Endothelial cell of umbilical vein (primary cell): Measurements from ENCODE around the gene TTYH2. TPM values are rescaled to one million over a fixed set of nuclear protein-coding genes. Genes with fewer than 3 reads are reported as not detected.

ENCODE experiments used
- BruUV-seq: library from RNA; stranded (reverse); fragments of 400-500 nt; replicated peaks from 2 replicates; lab custom pipeline; 2021; lab: Mats Ljungman, UMichigan
- CTCF ChIA-PET: fragments of 300-600, 350-600 bp; sonication (Branson Sonifier 250); formaldehyde crosslinking; loops from one replicate; lab custom pipeline; 2021; ENCODE audit warnings: antibody characterized with exemption, inconsistent platforms; lab: Charles Lee
- POLR2A ChIA-PET: fragments of 300-600, 350-600 bp; sonication (Branson Sonifier 250); formaldehyde crosslinking; loops from one replicate; lab custom pipeline; 2021; ENCODE audit warnings: antibody characterized with exemption, inconsistent platforms; lab: Charles Lee
- DNase-seq: peaks from one replicate; pipeline ENCODE4 v3.0.0-alpha.2; 2011; ENCODE audit warnings: low read depth, low spot score
- FAIRE-seq: peaks from 2 replicates; lab custom pipeline; 2011; peaks lifted over from hg19 to GRCh38; lab: Jason Lieb, UNC
- H2AFZ ChIP-seq: 2 replicates; pipeline ENCODE4 v1.6.0; 2012; ENCODE audit warnings: low read depth, low read length, control low read depth, inconsistent platforms
- H3K27ac ChIP-seq: 2 replicates; pipeline ENCODE4 v1.5.1; 2011; ENCODE audit warnings: low read depth, mild to moderate bottlenecking, control low read depth, low read length, moderate library complexity; ENCODE audit not compliant: insufficient read depth
- H3K27me3 ChIP-seq, 2 experiments: 2 replicates each; pipeline versions ENCODE4 v1.6.0 to v1.6.1; 2011; ENCODE audit warnings: low read length in 2 of 2, mixed read lengths in 1 of 2; ENCODE audit not compliant: control insufficient read depth in 2 of 2, insufficient read depth in 2 of 2
- H3K36me3 ChIP-seq, 2 experiments: 2 replicates in 1 of 2; 3 replicates in 1 of 2; pipeline ENCODE4 v1.5.1; 2011; ENCODE audit warnings: low read length in 2 of 2, mild to moderate bottlenecking in 1 of 2, moderate library complexity in 1 of 2; ENCODE audit not compliant: control insufficient read depth in 2 of 2, insufficient read depth in 2 of 2; ENCODE audit errors: extremely low read depth in 1 of 2
- H3K4me1 ChIP-seq: 3 replicates; pipeline ENCODE4 v1.5.1; 2011; ENCODE audit warnings: mild to moderate bottlenecking, low read length; ENCODE audit not compliant: control insufficient read depth, insufficient read depth; ENCODE audit errors: extremely low read depth
- H3K4me2 ChIP-seq: 2 replicates; pipeline ENCODE4 v1.6.1; 2011; ENCODE audit warnings: low read length, control low read depth, mixed read lengths; ENCODE audit not compliant: insufficient read depth
- H3K4me3 ChIP-seq, 3 experiments: fragments of 200-600 bp in 1 of 3; sonication (generic), shearing (Covaris generic) in 1 of 3; replicated peaks in 1 of 3; 2 replicates each; pipeline ENCODE4 v1.5.1; 2011 to 2016; ENCODE audit warnings: control low read depth in 3 of 3, low read length in 3 of 3, mild to moderate bottlenecking in 2 of 3, inconsistent platforms in 1 of 3, low read depth in 1 of 3, moderate library complexity in 1 of 3; ENCODE audit not compliant: insufficient read depth in 1 of 3
- H3K79me2 ChIP-seq: 2 replicates; pipeline ENCODE4 v1.6.0; 2012; ENCODE audit warnings: low read length, inconsistent platforms; ENCODE audit not compliant: control insufficient read depth, insufficient read depth
- H3K9ac ChIP-seq: replicated peaks from 2 replicates; pipeline ENCODE3; 2011; ENCODE audit warnings: low read length, control low read depth; ENCODE audit not compliant: insufficient read depth; ENCODE audit errors: extremely low read depth
- H3K9me1 ChIP-seq: replicated peaks from 3 replicates; pipeline ENCODE4 v1.6.0; 2011; ENCODE audit warnings: mild to moderate bottlenecking, low read length; ENCODE audit not compliant: control insufficient read depth, insufficient read depth; ENCODE audit errors: extremely low read depth
- H3K9me3 ChIP-seq: replicated peaks from 2 replicates; pipeline ENCODE4 v1.5.1; 2012; ENCODE audit warnings: low read length, inconsistent platforms; ENCODE audit not compliant: control insufficient read depth, insufficient read depth
- H4K20me1 ChIP-seq: replicated peaks from 2 replicates; pipeline ENCODE3; 2011; ENCODE audit warnings: mild to moderate bottlenecking, low read length; ENCODE audit not compliant: control insufficient read depth, insufficient read depth; ENCODE audit errors: extremely low read depth
- EZH2 ChIP-seq: IDR thresholded peaks from 2 replicates; pipeline ENCODE4 v1.6.1; 2012; ENCODE audit warnings: borderline replicate concordance, low read depth, mild to moderate bottlenecking, moderate library complexity, low read length, inconsistent platforms; ENCODE audit not compliant: severe bottlenecking
- FOS ChIP-seq: IDR thresholded peaks from 2 replicates; pipeline ENCODE4 v1.6.1; 2011; ENCODE audit warnings: mild to moderate bottlenecking, low read length, moderate library complexity, borderline replicate concordance; ENCODE audit not compliant: insufficient read depth
- GATA2 ChIP-seq: IDR thresholded peaks from 2 replicates; pipeline ENCODE4 v1.7.0; 2011; ENCODE audit warnings: low read depth, mild to moderate bottlenecking, moderate library complexity, mixed read lengths, low read length; ENCODE audit not compliant: insufficient read length, insufficient read depth
- JUN ChIP-seq: IDR thresholded peaks from 2 replicates; pipeline ENCODE4 v1.6.1; 2011; ENCODE audit warnings: borderline replicate concordance, low read depth; ENCODE audit not compliant: insufficient read length, insufficient read depth
- MYC ChIP-seq: IDR thresholded peaks from one replicate; pipeline ENCODE4 v1.6.1; 2011; ENCODE audit warnings: mild to moderate bottlenecking, low read depth, low read length
- POLR2A ChIP-seq: IDR thresholded peaks from 2 replicates; pipeline ENCODE4 v1.6.1; 2012; ENCODE audit warnings: low read depth, mild to moderate bottlenecking, control low read depth, low read length
- POLR2AphosphoS5 ChIP-seq: IDR thresholded peaks from 2 replicates; pipeline ENCODE4 v1.6.1; 2012; ENCODE audit warnings: low read depth, mild to moderate bottlenecking, control low read depth, low read length, moderate library complexity; ENCODE audit not compliant: insufficient read depth
- dilution Hi-C: fragments of 300-500 bp; cut with MboI; formaldehyde crosslinking; loops from one replicate; pipeline ENCODE4 v1.15.0; 2019; ENCODE audit warnings: low sequenced_read_pairs; ENCODE audit not compliant: extremely low pct_ligation_motif_present
- intact Hi-C: fragments of 100-400 bp; cut with micrococcal nuclease; formaldehyde crosslinking; loops from one replicate; pipeline ENCODE4 v1.10.0; 2022
- polyA plus RNA-seq, 4 experiments: library from polyadenylated mRNA; depleted of rRNA in 3 of 4; stranded (reverse) in 3 of 4; unstranded in 1 of 4; fragments of >200 nt; gene quantifications; 2 replicates each; pipeline versions ENCODE4 v1.2.1 to v1.2.3, GENCODE V29; 2011 to 2012; ENCODE audit warnings: missing spikeins in 1 of 4
- total RNA-seq: library from RNA; stranded (reverse); gene quantifications from 2 replicates; pipeline ENCODE4 v1.2.3, GENCODE V29; 2021
- TF ChIP-seq, protein P1 (sequence below), 2 donors: IDR thresholded peaks; 1 replicate in 1 of 2; 2 replicates in 1 of 2; pipeline ENCODE4 v1.5.1; 2011; ENCODE audit warnings: low read length in 2 of 2, mild to moderate bottlenecking in 2 of 2, moderate library complexity in 2 of 2, control low read depth in 1 of 2, inconsistent platforms in 1 of 2, low read depth in 1 of 2; ENCODE audit not compliant: insufficient read depth in 1 of 2; ENCODE audit errors: extremely low read depth in 1 of 2
- TF ChIP-seq, protein P2 (sequence below): IDR thresholded peaks from 2 replicates; pipeline ENCODE4 v1.6.1; 2011; ENCODE audit not compliant: insufficient read depth, insufficient read length

TTYH2 gene
- total and polyA plus RNA-seq, 2 donors (not counting 3 experiments of a cell fraction or from before 2014, with no cell fraction given) = 0.75 to 2.0 TPM

DNA sequence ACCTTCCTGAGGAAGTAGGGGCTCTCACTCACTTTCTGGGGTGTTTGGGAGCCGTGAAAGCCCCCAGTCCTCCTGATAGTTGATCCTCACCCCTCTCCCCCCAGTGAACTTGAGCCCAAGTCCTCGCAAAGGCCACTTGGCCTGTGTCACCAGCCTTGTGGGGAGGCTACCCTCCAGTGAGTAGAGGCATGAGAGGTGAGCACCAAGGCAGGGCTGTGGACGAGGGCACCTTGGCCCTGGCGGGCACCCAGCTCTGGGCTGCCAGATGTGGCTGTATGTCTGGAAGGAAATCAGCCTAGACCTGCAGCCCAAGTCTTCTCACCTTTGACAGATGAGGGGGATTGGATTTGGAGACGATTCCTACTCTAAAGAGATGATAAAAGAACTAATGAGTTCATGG, 3.1 kb downstream of the TTYH2 start:
- Histone ChIP-seq H3K4me3 (no peak overlapping the region), H3K4me1 (peaks cover 14% of the 10 kb centered on the region), H3K27ac (no peak overlapping the region), H3K9ac (no peak overlapping the region), H3K4me2 (no peak overlapping the region), H3K9me3 (no peaks in the 10 kb centered on the region), H3K9me1 (no peaks in the 10 kb centered on the region), H2AFZ (no peak overlapping the region), H3K36me3 (no peaks in the 10 kb centered on the region), H3K27me3 (no peaks in the 10 kb centered on the region), H3K79me2 (no peaks in the 10 kb centered on the region), H4K20me1 (no peaks in the 10 kb centered on the region)
- FAIRE-seq (no peak), DNase-seq (no peak)
- dilution Hi-C loops (no loop called here), intact Hi-C loops (no loop called here)
- no TSS peak for BruUV-seq
- TF ChIP-seq GATA2 (no peak), JUN (no peak), FOS (no peak)
- ChIA-PET CTCF (interaction anchor here (1.2 to 3.1 kb wide), 3 partner anchors 17 to 787 kb away, joined by 3 to 9 read pairs (median 3); no protein-coding TSS in a partner anchor), POLR2A (no interaction called here)

DNA sequence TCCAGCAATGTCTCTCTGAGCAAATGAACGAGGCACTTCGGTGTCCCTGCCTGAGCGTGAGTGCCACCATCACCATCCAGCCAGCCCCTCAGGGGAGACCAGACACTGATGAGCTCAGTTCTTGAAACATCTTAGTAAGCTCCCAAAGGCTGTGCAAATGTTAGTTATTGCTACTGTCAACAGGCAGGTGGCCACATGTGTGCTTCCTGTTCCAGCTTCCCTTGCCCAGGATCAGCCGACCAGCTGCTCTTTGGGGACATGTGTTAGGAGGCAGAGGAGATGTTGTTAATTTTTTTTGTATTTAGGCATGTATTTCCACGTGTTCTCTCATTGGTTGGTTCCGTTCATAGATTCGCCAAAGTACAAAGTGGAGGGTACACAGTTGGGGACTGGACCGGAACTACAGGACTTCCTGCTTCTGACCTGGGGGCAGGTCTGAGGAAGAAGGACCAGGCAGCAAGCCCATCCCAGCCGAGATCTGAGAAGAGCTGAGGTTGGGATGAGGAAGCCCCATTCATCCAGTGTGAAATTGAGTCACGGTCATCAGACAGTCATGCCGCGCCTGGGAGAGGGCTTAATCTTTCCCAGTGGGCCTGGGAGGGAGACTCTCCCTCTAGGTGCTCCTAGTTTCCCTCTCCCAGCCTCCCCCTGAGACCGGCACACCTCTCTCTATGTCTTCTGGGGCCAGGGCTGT, 3.8 kb downstream of the TTYH2 start:
- H3K36me3 ChIP-seq = no peaks in the 10 kb centered on the region
- no peaks in the 10 kb centered on the region for H3K27me3 ChIP-seq
- no peak overlapping the region for H3K4me3 ChIP-seq
- no peaks in the 10 kb centered on the region for H3K79me2 ChIP-seq
- dilution Hi-C loops = no loop called here
- H3K4me2 ChIP-seq = no peak overlapping the region
- TF ChIP-seq EZH2 = no peak
- TF ChIP-seq, protein P1, sequence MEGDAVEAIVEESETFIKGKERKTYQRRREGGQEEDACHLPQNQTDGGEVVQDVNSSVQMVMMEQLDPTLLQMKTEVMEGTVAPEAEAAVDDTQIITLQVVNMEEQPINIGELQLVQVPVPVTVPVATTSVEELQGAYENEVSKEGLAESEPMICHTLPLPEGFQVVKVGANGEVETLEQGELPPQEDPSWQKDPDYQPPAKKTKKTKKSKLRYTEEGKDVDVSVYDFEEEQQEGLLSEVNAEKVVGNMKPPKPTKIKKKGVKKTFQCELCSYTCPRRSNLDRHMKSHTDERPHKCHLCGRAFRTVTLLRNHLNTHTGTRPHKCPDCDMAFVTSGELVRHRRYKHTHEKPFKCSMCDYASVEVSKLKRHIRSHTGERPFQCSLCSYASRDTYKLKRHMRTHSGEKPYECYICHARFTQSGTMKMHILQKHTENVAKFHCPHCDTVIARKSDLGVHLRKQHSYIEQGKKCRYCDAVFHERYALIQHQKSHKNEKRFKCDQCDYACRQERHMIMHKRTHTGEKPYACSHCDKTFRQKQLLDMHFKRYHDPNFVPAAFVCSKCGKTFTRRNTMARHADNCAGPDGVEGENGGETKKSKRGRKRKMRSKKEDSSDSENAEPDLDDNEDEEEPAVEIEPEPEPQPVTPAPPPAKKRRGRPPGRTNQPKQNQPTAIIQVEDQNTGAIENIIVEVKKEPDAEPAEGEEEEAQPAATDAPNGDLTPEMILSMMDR (IDR thresholded peaks at IDR 0.05; ENCODE audit: extremely low read depth in 1 of 2, insufficient read depth in 1 of 2, low read depth in 1 of 2, low read length in 2 of 2) = no peak
- TF ChIP-seq POLR2A = no peak
- no peak for TF ChIP-seq MYC
- TF ChIP-seq, protein P2, sequence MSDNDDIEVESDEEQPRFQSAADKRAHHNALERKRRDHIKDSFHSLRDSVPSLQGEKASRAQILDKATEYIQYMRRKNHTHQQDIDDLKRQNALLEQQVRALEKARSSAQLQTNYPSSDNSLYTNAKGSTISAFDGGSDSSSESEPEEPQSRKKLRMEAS = no peak
- no peak for TF ChIP-seq FOS
- no peak for TF ChIP-seq GATA2
- no peak for TF ChIP-seq JUN
- TF ChIP-seq POLR2AphosphoS5 = no peak
- ChIA-PET POLR2A (no interaction called here), CTCF (interaction anchor here (0.6 to 3.1 kb wide), 4 partner anchors 17 to 959 kb away, joined by 3 to 9 read pairs (median 3); no protein-coding TSS in a partner anchor)
- no peaks in the 10 kb centered on the region for H3K9me3 ChIP-seq
- no peaks in the 10 kb centered on the region for H3K9me1 ChIP-seq
- no peaks in the 10 kb centered on the region for H4K20me1 ChIP-seq
- peaks cover 8% of the 10 kb centered on the region for H3K4me1 ChIP-seq
- FAIRE-seq (no peak), DNase-seq (no peak)
- no peak overlapping the region for H2AFZ ChIP-seq
- no peak overlapping the region for H3K9ac ChIP-seq
- no peak overlapping the region for H3K27ac ChIP-seq
- intact Hi-C loops = no loop called here
- no TSS peak for BruUV-seq
